Activated CD8-positive, alpha-beta memory T cell treated with anti-CD3 and anti-CD28 coated beads, Interleukin-2, amount 50 U/mL, for 1 hour (primary cell): ENCODE measurements around the gene TRIM63.

Experiments used
- DNase-seq: peaks from one replicate; pipeline ENCODE4 v3.0.0-alpha.2; 2020; ENCODE audit errors: extremely low read depth

Gene TRIM63

DNA sequence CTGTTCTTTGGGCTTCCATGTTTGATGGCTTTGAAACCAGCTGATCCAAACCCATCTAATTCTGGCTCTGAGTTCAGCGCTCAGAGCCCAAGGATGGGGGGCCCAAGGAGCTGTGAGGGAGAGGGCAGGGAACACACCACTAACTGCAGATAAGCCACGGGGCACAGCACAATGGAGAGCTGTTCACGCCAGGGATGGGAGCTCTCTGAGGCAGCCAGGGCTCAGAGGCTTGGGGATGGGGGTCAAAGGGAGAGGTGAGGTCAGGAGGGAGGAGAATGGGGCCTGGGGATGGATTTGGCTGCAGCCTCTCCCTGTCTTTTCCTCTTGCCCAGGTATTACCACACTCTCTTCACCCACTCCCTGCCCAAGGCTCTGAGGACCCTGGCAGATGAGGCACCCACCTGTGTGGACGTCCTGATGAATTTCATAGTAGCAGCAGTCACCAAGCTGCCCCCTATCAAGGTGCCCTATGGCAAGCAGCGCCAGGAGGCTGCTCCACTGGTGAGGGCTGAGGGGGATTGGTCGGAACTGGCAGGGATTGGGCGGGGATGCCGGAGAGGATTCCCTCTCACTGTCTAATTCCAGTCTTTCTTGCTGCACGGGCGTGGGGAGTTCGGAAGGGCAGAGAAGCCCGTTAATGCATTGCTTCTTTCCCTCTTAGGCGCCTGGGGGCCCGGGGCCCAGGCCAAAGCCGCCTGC is 32.8 kb downstream of the TRIM63 start:
- DNase-seq, result no peak

GRCh38 chr1:26032656-26033357 is 34.6 kb downstream of the TRIM63 start:
- no peak for DNase-seq

- no peak for DNase-seq
Measured at GRCh38 chr1:26031611-26032220, 35.7 kb downstream of the TRIM63 start.

DNA sequence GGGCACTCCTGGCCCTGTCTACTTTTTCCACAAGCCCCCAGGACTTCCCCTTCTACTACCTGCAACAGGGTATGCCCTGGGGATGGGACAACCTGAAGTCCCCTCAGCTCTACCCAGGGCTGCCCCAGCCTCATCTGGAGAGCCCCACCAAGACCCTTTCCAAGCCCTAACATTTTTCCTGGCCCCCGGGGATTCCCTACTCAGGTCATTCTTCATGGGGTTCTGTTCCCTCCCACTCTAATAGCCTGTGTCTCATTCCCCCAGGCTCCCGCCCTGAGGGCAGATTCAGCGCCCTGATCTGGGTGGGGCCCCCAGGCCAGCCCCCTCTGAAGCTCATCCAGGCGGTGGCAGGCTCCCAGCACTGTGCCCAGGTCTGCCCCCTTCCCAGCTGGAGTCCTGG is 36.2 kb downstream of the TRIM63 start:
- DNase-seq, result no peak

DNA sequence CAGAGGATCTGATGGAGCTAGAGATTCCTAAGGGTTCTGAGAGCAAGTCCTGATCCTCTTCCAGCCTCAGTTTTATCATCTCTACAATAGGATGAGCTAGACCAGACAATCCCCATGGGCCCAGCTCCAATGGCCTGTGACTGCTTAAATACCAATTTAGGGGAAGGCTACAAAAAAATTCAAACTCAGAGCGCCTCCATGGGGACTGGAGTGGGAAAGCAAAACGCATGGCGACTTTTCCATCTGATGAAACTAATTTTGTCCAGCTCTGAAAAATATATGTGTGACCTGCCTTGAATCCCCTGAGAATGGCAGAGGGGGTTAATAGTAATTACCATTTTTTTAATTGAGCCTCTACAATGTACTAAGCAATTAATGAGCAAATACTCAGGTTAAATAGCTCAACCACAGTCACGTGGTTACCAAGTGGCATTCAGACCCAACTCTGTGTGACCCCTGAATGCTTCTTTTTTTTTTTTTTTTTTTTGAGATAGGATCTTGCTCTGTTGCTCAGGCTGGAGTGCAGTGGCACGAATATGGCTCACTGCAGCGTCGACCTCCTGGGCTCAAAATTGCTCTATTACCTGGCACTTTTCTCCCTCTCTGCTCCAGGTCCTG is 37.5 kb downstream of the TRIM63 start:
- DNase-seq, result no peak

GRCh38 chr1:26029054-26029863 is 38.2 kb downstream of the TRIM63 start:
- DNase-seq, result no peak

GRCh38 chr1:26028490-26028980 is 38.9 kb downstream of the TRIM63 start:
- DNase-seq, result no peak

- DNase-seq, result no peak
Measured at GRCh38 chr1:26027716-26028489, 39.5 kb downstream of the TRIM63 start.

GRCh38 chr1:26025517-26025916 is 41.9 kb downstream of the TRIM63 start:
- DNase-seq, result no peak

DNA sequence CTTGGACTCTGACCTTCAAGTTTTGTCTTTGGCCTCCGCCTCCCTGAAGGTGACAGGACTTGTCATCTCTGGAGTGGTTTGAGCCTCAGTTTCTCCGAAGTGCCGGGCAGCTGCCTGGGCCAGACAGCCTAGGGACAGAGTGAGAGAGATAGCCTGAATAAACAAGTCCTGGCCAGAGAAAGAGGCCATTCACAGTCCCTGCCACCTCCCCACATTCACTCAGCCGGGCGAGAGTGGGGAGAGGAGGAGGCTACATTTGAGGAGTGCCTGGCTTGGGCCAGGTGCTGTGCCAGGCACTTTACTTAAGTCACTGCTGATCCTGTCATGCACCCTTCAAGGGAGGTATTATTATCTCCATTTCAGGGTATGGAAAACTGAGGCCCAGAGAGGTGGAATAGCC is 42.4 kb downstream of the TRIM63 start:
- DNase-seq, result no peak

GRCh38 chr1:26023826-26024225 is 43.6 kb downstream of the TRIM63 start:
- DNase-seq, result no peak

GRCh38 chr1:26023009-26023408 is 44.4 kb downstream of the TRIM63 start:
- DNase-seq, result no peak

DNA sequence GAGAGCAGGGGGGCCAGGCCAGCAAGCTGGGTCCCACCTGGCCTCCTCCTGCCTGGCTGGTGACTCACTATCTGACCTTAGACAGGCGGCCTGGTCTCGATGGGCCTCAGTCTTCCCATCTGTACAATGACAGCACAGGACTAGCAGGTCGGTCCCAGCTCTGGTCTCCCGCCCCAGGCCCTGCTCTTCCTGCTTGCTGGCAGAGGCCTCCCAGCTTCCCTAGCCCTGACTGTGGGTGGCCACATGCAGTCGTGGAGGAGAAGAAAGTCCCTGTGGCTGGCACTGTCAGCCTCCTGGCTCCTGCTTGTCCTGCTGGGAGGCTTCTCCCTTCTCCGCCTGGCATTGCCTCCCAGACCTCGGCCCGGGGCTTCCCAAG is 45.0 kb downstream of the TRIM63 start:
- no peak for DNase-seq

- no peak for DNase-seq
Measured at GRCh38 chr1:26021647-26022403, 45.6 kb downstream of the TRIM63 start, which contains the start of gene EXTL1. TSS of gene EXTL1 (plus strand) at chr1:26021775. CDS start at chr1:26022647, 872 bp downstream.

- DNase-seq, result no peak
Measured at GRCh38 chr1:26020941-26021646, 46.3 kb downstream of the TRIM63 start.

- no peak for DNase-seq
Measured at GRCh38 chr1:26020330-26020768, 47.1 kb downstream of the TRIM63 start.

- no peak for DNase-seq
Measured at GRCh38 chr1:26019641-26020315, 47.7 kb downstream of the TRIM63 start.

- no peak for DNase-seq
Measured at GRCh38 chr1:26017606-26018005, 49.8 kb downstream of the TRIM63 start.
